ENCODE data around the gene NME7.

Gene NME7

DNA sequence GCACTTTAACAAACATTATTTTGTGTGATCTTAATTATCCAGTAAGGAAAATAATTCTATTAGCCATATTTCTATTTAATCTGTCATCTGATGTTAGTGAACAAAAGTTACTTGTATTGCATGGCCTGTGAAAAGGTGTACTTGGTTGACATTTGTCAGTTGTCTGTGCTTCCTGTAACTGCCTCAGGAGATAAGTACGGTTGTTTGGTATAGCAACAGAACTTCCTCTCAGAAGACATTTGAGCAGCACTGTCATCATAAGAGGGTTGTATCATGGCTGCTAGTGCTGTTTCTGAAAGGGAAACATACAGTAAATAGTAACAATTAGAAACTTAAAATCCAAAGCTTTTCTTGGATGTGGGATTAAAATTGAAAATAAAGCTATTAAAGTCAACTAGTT is 3.8 kb upstream of the NME7 start:
- Histone ChIP-seq H3K9me3 (ENCODE audit: control insufficient read depth, low read length) (no peaks in the 10 kb centered on the region), H3K36me3 (ENCODE audit: control insufficient read depth, insufficient read depth, low read length) (peaks cover 5% of the 10 kb centered on the region), H3K27me3 (ENCODE audit: control insufficient read depth, insufficient read depth, low read length, poor library complexity, severe bottlenecking) (no peaks in the 10 kb centered on the region), H3K4me3 (ENCODE audit: insufficient read depth, low read depth, low read length) (no peak overlapping the region), H3K27ac (ENCODE audit: insufficient read depth, low read depth, low read length, poor library complexity, severe bottlenecking) (no peak overlapping the region), H3K4me1 (ENCODE audit: control insufficient read depth, insufficient read depth, low read length) (peaks cover 3% of the 10 kb centered on the region)
- 89 to 100% methylated on average over 1 of the region's 1 CpG for WGBS, 2 experiments

- peak overlapping the region; percentile 75 for H3K4me3 ChIP-seq (ENCODE audit: insufficient read depth, low read depth, low read length)
- H3K27ac ChIP-seq (ENCODE audit: insufficient read depth, low read depth, low read length, poor library complexity, severe bottlenecking), result no peak overlapping the region
- WGBS, 2 experiments, result 0 to 1% methylated on average over 16 of the region's 16 CpGs
- no peaks in the 10 kb centered on the region for H3K27me3 ChIP-seq (ENCODE audit: control insufficient read depth, insufficient read depth, low read length, poor library complexity, severe bottlenecking)
- H3K4me1 ChIP-seq (ENCODE audit: control insufficient read depth, insufficient read depth, low read length), result peaks cover 3% of the 10 kb centered on the region
- H3K9me3 ChIP-seq (ENCODE audit: control insufficient read depth, low read length), result no peaks in the 10 kb centered on the region
- peaks cover 4% of the 10 kb centered on the region for H3K36me3 ChIP-seq (ENCODE audit: control insufficient read depth, insufficient read depth, low read length)
Measured at GRCh38 chr1:169368406-169368769, 791 bp upstream of the NME7 start.

- Histone ChIP-seq H3K36me3 (ENCODE audit: control insufficient read depth, insufficient read depth, low read length) (peaks cover 4% of the 10 kb centered on the region), H3K4me3 (ENCODE audit: insufficient read depth, low read depth, low read length) (peak overlapping the region; percentile 75), H3K9me3 (ENCODE audit: control insufficient read depth, low read length) (no peaks in the 10 kb centered on the region), H3K4me1 (ENCODE audit: control insufficient read depth, insufficient read depth, low read length) (peaks cover 3% of the 10 kb centered on the region), H3K27me3 (ENCODE audit: control insufficient read depth, insufficient read depth, low read length, poor library complexity, severe bottlenecking) (no peaks in the 10 kb centered on the region), H3K27ac (ENCODE audit: insufficient read depth, low read depth, low read length, poor library complexity, severe bottlenecking) (no peak overlapping the region)
- 17 to 19% methylated on average over 15 of the region's 15 CpGs for WGBS, 2 experiments
Measured at GRCh38 chr1:169367096-169367685, 406 bp downstream of the NME7 start.

DNA sequence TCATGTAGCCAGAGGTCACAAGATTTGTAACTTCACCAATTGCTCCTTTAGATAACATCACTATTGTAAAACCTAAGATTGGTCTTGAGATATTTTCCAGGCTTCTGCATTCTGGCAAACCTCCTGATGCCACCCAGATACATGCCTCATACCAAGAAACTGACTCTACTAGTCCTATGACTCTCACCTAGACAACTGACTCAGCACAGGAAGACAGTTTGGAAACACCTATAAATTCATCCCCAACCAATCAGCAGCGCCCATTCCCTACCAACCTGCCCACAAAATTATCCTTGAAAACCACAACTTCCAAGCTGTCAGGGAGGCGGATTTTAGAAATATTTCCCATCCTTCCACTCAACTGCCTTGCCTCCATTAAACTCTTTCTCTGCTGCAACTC is 2.6 kb downstream of the NME7 start:
- Histone ChIP-seq H3K4me3 (ENCODE audit: insufficient read depth, low read depth, low read length) (no peak overlapping the region), H3K36me3 (ENCODE audit: control insufficient read depth, insufficient read depth, low read length) (no peaks in the 10 kb centered on the region), H3K9me3 (ENCODE audit: control insufficient read depth, low read length) (no peaks in the 10 kb centered on the region), H3K4me1 (ENCODE audit: control insufficient read depth, insufficient read depth, low read length) (peaks cover 3% of the 10 kb centered on the region), H3K27ac (ENCODE audit: insufficient read depth, low read depth, low read length, poor library complexity, severe bottlenecking) (no peak overlapping the region), H3K27me3 (ENCODE audit: control insufficient read depth, insufficient read depth, low read length, poor library complexity, severe bottlenecking) (no peaks in the 10 kb centered on the region)
- 94 to 96% methylated on average over 2 of the region's 2 CpGs for WGBS, 2 experiments

DNA sequence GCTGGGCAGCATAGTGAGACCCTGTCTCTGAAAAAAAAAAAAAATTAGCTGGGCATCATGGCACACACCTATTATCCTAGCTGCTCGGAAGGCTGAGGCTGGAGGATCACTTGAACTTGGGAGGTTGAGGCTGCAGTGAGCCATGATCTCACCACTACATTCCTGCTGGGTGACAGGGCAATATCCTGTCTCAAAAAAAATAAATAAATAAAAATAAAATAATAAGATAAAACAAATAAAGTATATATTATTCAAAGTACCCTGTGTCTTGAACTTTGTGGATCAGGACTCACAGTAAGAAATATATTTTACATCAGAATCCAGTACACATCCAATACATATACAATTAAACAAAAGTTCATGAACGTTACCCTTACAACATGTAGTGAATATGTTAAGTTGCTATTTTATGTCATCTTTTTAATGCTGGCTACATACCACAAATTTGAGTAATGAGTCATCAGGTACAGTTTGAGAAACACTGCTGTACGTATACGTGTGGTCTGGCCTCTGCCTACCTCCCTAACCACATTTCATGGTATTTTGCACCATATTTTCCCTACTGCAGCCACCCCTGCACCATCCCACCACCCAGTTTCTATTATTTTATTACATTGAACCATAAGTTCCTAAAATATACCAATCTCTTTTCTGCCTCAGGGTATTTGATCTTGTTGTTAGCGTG is 4.4 kb downstream of the NME7 start:
- 91 to 96% methylated on average over 3 to 4 of the region's 5 CpGs for WGBS, 2 experiments
- Histone ChIP-seq H3K27ac (ENCODE audit: insufficient read depth, low read depth, low read length, poor library complexity, severe bottlenecking) (no peak overlapping the region), H3K27me3 (ENCODE audit: control insufficient read depth, insufficient read depth, low read length, poor library complexity, severe bottlenecking) (no peaks in the 10 kb centered on the region), H3K36me3 (ENCODE audit: control insufficient read depth, insufficient read depth, low read length) (no peaks in the 10 kb centered on the region), H3K4me3 (ENCODE audit: insufficient read depth, low read depth, low read length) (no peak overlapping the region), H3K4me1 (ENCODE audit: control insufficient read depth, insufficient read depth, low read length) (peaks cover 3% of the 10 kb centered on the region), H3K9me3 (ENCODE audit: control insufficient read depth, low read length) (no peaks in the 10 kb centered on the region)

DNA sequence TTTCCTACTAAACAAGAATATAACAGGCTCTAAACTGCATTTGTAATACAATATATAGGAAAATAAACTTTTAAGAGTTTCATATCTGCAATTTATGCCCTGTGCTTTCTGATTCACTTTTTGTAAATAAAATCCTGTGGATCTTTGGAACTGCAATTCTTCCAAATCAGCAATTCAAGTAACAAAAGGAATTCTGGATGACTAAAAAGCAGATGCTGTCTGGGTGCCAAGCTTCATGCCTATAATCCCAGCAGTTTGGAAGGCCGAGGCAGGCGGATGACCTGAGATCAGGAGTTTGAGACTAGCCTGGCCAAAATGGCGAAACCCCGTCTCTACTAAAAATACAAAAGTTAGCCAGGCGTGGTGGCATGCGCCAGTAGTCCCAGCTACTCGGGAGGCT is 6.3 kb downstream of the NME7 start:
- no peaks in the 10 kb centered on the region for H3K4me1 ChIP-seq (ENCODE audit: control insufficient read depth, insufficient read depth, low read length)
- H3K9me3 ChIP-seq (ENCODE audit: control insufficient read depth, low read length), result no peaks in the 10 kb centered on the region
- H3K27me3 ChIP-seq (ENCODE audit: control insufficient read depth, insufficient read depth, low read length, poor library complexity, severe bottlenecking), result no peaks in the 10 kb centered on the region
- no peak overlapping the region for H3K4me3 ChIP-seq (ENCODE audit: insufficient read depth, low read depth, low read length)
- WGBS, 2 experiments, result 92 to 94% methylated on average over 7 of the region's 7 CpGs
- H3K36me3 ChIP-seq (ENCODE audit: control insufficient read depth, insufficient read depth, low read length), result no peaks in the 10 kb centered on the region
- H3K27ac ChIP-seq (ENCODE audit: insufficient read depth, low read depth, low read length, poor library complexity, severe bottlenecking), result no peak overlapping the region

DNA sequence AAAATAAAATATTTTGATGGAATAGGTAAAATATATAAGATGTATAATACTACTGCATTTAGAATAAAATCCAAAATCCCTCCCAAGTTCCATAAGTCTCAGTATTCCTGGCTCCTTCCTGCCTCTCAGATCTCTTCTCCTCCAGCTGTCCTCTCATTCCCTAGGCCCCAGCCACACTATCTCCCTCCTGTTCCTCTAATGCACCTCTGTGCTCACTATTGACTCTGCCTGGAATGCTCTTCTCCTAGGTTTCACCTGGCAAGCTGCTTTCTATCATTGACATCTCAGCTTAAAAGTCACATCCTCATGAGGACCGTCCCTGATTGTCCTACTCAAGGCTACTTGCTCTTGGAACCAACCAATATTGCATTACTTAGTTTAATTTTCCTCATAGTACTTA is 7.2 kb downstream of the NME7 start:
- Histone ChIP-seq H3K27ac (ENCODE audit: insufficient read depth, low read depth, low read length, poor library complexity, severe bottlenecking) (no peak overlapping the region), H3K4me3 (ENCODE audit: insufficient read depth, low read depth, low read length) (no peak overlapping the region), H3K27me3 (ENCODE audit: control insufficient read depth, insufficient read depth, low read length, poor library complexity, severe bottlenecking) (no peaks in the 10 kb centered on the region), H3K9me3 (ENCODE audit: control insufficient read depth, low read length) (no peaks in the 10 kb centered on the region), H3K36me3 (ENCODE audit: control insufficient read depth, insufficient read depth, low read length) (no peaks in the 10 kb centered on the region), H3K4me1 (ENCODE audit: control insufficient read depth, insufficient read depth, low read length) (no peaks in the 10 kb centered on the region)
- 91 to 95% methylated on average over 1 of the region's 1 CpG for WGBS, 2 experiments

DNA sequence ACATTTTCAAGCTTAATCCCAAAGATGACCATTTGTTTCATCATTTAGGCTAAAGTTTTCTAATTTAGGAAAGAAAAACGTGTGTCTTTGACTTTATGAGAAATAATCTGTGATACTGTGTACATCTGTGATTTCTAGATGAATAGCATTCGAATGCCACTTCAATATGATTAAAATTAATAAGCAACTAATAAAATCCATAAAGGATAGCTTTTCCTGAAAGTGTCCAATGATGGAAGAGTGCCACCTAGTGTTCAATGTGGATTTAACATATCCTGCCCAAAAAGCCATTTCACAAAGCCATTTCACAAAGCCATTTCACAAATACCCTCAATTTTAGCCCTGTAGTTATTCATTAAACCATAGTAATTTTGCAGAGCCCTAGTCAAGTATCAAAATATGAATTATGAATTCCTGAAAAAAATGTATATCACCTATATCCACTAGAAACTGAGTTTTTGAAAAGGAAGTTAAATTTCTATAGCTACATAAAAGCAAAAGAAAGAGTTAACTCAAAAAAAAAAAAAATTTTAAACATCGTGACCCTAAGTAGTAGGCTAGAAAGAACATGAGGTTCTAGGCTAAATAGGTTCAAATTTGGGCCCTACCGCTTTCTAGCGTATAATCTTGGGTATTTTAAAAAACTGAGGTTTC is 19.1 kb downstream of the NME7 start:
- no peaks in the 10 kb centered on the region for H3K4me1 ChIP-seq (ENCODE audit: control insufficient read depth, insufficient read depth, low read length)
- 67 to 90% methylated on average over 3 to 4 of the region's 5 CpGs for WGBS, 2 experiments
- no peaks in the 10 kb centered on the region for H3K9me3 ChIP-seq (ENCODE audit: control insufficient read depth, low read length)
- no peaks in the 10 kb centered on the region for H3K27me3 ChIP-seq (ENCODE audit: control insufficient read depth, insufficient read depth, low read length, poor library complexity, severe bottlenecking)
- no peak overlapping the region for H3K27ac ChIP-seq (ENCODE audit: insufficient read depth, low read depth, low read length, poor library complexity, severe bottlenecking)
- H3K4me3 ChIP-seq (ENCODE audit: insufficient read depth, low read depth, low read length), result no peak overlapping the region
- H3K36me3 ChIP-seq (ENCODE audit: control insufficient read depth, insufficient read depth, low read length), result no peaks in the 10 kb centered on the region

GRCh38 chr1:169347688-169348382 is 19.8 kb downstream of the NME7 start:
- Histone ChIP-seq H3K27ac (ENCODE audit: insufficient read depth, low read depth, low read length, poor library complexity, severe bottlenecking) (no peak overlapping the region), H3K4me3 (ENCODE audit: insufficient read depth, low read depth, low read length) (no peak overlapping the region), H3K27me3 (ENCODE audit: control insufficient read depth, insufficient read depth, low read length, poor library complexity, severe bottlenecking) (no peaks in the 10 kb centered on the region), H3K4me1 (ENCODE audit: control insufficient read depth, insufficient read depth, low read length) (no peaks in the 10 kb centered on the region), H3K9me3 (ENCODE audit: control insufficient read depth, low read length) (no peaks in the 10 kb centered on the region), H3K36me3 (ENCODE audit: control insufficient read depth, insufficient read depth, low read length) (no peaks in the 10 kb centered on the region)
- WGBS, 2 experiments, result 92% methylated on average over 2 of the region's 2 CpGs; no CpG with 5 or more reads in 1 of the 2 experiments

GRCh38 chr1:169346036-169346589 is 21.5 kb downstream of the NME7 start:
- Histone ChIP-seq H3K4me1 (ENCODE audit: control insufficient read depth, insufficient read depth, low read length) (no peaks in the 10 kb centered on the region), H3K9me3 (ENCODE audit: control insufficient read depth, low read length) (no peaks in the 10 kb centered on the region), H3K27me3 (ENCODE audit: control insufficient read depth, insufficient read depth, low read length, poor library complexity, severe bottlenecking) (no peaks in the 10 kb centered on the region), H3K4me3 (ENCODE audit: insufficient read depth, low read depth, low read length) (no peak overlapping the region), H3K36me3 (ENCODE audit: control insufficient read depth, insufficient read depth, low read length) (peaks cover 4% of the 10 kb centered on the region), H3K27ac (ENCODE audit: insufficient read depth, low read depth, low read length, poor library complexity, severe bottlenecking) (no peak overlapping the region)
- whole genome bisulfite sequencing, 2 experiments, result 91 to 94% methylated on average over 3 of the region's 3 CpGs
